ENCODE results near the gene OSCAR.

OSCAR gene

DNA sequence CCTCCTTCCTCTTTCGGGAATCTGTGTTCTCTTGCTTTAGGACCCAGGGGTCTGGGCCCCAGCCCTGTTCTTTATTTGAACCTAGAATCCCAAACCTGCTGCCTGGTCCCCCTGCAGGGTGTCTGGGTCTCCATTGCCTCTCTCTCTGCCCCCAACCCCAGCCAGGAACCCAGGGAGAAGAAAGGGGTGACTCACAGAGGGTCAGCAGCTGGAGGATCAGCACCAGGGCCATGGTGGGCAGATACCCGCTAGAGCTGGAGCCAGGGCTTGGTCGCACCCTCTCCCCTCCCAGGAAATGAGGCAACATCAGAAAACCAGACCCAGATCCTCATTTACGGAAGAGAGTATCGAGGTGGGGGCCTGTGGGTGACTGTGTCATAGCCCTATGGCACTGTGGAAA lies at the start of gene OSCAR:
OSCAR (minus strand) TSS at position 243 of the 400 bp plus-strand sequence; CDS start at position 232, 11 bp downstream.
- no peak for DNase-seq (ENCODE audit: low read depth in 2 of 2, low spot score in 1 of 2)

DNA sequence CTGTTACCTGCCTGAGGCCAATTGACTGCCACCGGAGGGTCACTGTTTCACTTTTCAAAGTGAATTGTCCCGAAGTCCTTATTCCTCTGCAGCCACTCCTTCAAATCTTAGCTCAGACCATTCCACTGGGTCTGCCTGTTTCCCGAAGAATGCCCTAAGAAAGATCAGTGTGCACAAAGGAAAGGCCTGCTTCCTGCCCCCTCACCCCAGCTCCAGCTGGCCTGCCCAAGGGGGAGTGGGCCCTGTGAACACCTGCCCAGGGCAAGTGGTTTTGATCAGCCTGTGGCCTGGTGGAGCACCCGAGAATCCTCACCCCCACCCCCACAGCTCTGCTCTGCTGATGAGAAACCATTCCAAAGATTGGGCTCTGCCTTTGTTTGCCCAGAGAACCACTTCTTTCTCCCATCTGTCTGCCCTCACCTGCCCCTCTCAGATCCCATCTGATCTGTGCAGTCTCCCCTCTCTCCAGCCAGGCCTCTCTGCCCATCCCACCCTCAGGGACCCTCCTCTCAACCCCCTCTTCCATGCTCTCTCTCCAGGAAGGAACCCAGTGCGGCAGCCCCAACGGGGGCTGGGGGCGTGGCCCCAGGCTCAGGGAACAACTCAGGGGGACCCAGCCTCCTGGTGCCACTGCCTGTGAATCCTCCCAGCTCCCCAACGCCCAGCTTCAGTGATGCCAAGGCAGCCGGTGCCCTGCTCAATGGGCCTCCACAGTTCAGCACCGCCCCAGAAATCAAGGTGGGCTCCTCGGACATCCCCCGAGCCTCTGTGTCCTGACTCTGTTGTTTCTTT lies 48.6 kb upstream of the OSCAR start:
- DNase-seq (ENCODE audit: low read depth in 2 of 2, low spot score in 1 of 2) = no peak

DNA sequence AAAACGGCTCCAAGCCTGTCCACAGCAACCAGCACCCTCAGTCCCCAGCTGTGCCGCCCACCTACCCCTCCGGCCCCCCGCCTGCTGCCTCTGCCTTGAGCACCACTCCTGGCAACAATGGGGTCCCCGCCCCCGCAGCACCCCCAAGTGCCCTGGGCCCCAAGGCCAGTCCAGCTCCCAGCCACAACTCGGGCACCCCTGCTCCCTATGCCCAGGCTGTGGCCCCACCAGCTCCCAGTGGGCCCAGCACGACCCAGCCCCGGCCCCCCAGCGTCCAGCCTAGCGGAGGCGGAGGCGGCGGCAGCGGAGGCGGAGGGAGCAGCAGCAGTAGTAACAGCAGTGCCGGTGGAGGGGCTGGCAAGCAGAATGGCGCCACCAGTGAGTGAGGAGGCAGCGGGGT lies 47.6 kb upstream of the OSCAR start:
- DNase-seq (ENCODE audit: low read depth in 2 of 2, low spot score in 1 of 2) = no peak

DNA sequence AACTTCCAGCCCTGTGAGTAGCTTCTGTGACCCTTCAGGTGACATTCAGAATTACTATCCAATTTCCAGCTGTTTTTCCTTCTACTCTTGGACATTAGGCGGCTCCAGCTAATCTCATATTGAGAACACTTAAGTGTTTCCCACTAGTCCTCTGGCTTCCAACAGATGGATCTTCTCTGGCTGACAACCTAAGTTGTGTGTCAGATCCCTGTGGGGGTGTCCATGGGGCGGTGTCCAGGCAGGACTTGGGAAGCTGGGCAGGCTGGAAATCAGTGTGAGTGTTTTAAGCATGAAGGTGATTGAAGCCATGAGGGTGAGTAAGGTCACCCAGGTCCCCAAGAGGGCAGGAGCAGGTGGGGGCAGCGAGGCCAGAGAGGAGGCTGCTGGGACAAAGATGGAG lies 47.1 kb upstream of the OSCAR start:
- DNase-seq (ENCODE audit: low read depth in 2 of 2, low spot score in 1 of 2) = no peak

DNA sequence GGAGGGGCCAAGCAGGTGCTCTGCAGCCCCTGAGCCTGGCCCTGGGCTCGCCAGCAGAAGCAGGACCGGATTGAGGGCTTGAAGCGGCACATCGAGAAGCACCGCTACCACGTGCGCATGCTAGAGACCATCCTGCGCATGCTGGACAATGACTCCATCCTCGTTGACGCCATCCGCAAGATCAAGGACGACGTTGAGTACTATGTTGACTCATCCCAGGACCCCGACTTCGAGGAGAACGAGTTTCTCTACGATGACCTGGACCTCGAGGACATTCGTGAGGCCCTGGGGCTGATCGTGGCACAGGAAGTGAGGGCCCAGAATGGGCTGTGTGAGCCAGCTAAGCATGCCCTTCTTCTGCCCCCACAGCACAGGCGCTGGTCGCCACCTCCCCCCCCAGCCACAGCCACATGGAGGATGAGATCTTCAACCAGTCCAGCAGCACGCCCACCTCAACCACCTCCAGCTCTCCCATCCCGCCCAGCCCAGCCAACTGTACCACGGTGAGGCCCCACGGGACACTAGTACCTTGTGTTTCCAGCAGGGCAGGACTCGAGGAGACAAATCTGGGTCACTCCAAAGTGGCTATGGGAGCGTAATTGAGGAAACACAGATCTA lies 45.0 kb upstream of the OSCAR start:
- DNase-seq (ENCODE audit: low read depth in 2 of 2, low spot score in 1 of 2) = no peak

- no peak for DNase-seq (ENCODE audit: low read depth in 2 of 2, low spot score in 1 of 2)
Observed at GRCh38 chr19:54142166-54142780, 41.7 kb upstream of the OSCAR start.

GRCh38 chr19:54141356-54141755 lies 40.8 kb upstream of the OSCAR start:
- DNase-seq (ENCODE audit: low read depth in 2 of 2, low spot score in 1 of 2) = no peak

DNA sequence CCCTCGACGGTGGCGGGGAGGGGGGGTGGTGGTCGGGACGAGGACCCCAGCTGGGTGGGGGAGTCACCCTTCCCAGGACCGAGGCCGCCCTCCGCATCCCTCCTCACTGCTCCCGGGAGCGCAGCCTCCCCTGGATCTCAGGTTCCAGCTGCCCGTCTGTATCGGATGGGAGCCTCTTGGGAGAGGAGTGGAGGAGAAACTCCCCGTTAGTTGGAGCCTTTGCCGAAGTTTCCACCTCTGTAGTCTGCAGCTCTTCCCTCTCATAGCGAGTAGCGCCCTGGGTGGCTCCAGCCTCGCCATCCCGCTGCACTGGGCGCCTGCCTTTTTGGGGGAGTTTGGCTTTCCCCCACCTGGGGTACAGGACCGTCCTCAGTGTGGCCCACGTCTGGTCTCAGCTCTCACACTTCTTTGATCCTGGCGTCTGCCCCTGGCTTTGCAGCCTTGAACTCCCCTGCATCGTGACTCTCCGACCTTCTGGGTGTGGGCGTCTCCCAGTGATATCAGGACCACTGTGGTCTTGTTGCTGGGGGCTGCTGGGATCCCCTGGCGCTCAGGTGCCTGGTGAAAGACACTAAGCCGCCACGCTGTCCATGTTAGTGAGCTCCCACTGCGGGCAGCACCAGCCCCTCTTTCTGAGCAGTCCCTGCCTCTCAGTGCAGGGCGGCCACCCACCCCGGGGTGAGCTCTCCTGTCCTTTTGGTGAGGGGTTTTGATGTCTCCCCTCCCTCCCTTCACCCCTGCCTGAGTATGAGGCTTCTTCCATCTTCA lies 38.1 kb upstream of the OSCAR start:
- no peak for DNase-seq (ENCODE audit: low read depth in 2 of 2, low spot score in 1 of 2)

GRCh38 chr19:54137699-54138488 lies 37.3 kb upstream of the OSCAR start, which contains the start of gene CNOT3:
CNOT3 (plus strand) TSS chr19:54137762; CDS start chr19:54142979, 5,217 bp downstream.
- no peak for DNase-seq (ENCODE audit: low read depth in 2 of 2, low spot score in 1 of 2)

GRCh38 chr19:54136864-54137698 lies 36.5 kb upstream of the OSCAR start:
- peak; percentile 95 to 99 for DNase-seq (ENCODE audit: low read depth in 2 of 2, low spot score in 1 of 2)

DNA sequence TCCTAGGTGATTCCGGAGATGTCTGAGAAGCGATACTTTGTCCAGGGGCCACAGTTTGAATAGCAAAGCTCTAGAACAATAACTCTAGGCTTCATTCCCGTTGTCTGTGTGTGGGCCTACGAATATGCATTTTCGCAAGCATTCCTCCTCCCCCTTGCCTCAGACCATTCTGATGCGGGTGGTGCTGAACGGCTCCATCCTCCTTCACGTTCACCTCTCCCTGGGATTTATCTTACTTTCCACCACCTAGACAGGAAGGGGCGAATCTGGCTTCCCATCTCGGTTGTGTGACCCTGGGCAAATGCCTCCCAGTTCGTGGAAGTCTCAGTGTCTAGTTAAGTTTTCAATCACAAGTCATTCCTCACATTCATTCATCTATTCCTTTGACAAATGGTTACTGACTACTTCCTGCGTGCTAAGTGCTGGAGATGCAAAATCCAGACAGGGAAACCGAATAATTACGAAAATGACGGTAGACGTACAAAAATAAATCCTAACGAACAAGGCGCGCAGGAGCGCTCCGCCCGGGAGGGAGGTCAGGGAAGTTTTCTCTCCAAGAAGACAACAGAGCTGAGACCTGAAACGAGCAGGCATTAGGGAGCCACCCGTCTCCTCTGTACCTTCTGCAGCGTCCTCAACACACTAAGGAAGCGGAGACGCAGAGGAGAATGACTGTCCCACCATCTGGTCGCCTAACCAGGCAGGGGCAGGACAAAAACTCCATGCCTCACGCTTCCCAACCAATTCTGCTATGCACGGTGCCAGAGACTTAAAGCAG lies 35.7 kb upstream of the OSCAR start:
- DNase-seq (ENCODE audit: low read depth in 2 of 2, low spot score in 1 of 2) = no peak

GRCh38 chr19:54133957-54134590 lies 33.5 kb upstream of the OSCAR start:
- DNase-seq (ENCODE audit: low read depth in 2 of 2, low spot score in 1 of 2) = no peak

- no peak for DNase-seq (ENCODE audit: low read depth in 2 of 2, low spot score in 1 of 2)
Observed at GRCh38 chr19:54133312-54133956, 32.8 kb upstream of the OSCAR start.

- no peak for DNase-seq (ENCODE audit: low read depth in 2 of 2, low spot score in 1 of 2)
Observed at GRCh38 chr19:54129617-54129996, 29.0 kb upstream of the OSCAR start.

DNA sequence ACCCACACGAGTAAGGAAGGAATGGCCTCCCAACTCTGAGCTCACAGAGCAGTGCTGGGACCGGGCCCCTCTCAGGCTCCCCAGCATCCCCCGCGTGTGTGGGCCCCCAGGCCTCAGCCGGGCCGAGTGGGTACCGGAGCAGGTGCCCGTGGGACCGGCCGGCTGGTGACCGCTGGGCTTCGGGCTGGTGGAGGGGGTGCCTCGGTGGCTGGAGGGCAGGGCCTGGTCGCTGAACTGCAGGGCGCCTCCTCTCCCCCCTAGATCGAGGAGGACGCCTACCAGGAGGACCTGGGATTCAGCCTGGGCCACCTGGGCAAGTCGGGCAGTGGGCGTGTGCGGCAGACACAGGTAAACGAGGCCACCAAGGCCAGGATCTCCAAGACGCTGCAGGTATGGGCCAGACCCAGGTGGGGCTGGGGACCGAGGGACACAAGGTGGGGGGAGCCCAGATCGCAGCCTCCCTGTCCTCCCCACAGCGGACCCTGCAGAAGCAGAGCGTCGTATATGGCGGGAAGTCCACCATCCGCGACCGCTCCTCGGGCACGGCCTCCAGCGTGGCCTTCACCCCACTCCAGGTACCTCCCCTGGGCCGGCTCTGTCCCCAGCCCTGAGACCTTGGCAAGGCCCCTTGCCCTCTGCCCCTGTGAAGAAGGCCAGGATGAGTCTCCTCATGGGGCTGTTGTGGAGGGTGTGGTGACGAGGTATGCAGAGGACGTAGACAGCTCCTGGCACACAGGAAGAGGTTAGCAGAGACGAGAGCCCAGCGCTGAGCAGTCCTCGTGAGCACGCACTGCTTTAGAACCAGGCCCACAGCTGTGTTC lies 28.4 kb upstream of the OSCAR start:
- DNase-seq (ENCODE audit: low read depth in 2 of 2, low spot score in 1 of 2) = no peak

- DNase-seq (ENCODE audit: low read depth in 2 of 2, low spot score in 1 of 2) = no peak
Observed at GRCh38 chr19:54128441-54128725, 27.8 kb upstream of the OSCAR start.

DNA sequence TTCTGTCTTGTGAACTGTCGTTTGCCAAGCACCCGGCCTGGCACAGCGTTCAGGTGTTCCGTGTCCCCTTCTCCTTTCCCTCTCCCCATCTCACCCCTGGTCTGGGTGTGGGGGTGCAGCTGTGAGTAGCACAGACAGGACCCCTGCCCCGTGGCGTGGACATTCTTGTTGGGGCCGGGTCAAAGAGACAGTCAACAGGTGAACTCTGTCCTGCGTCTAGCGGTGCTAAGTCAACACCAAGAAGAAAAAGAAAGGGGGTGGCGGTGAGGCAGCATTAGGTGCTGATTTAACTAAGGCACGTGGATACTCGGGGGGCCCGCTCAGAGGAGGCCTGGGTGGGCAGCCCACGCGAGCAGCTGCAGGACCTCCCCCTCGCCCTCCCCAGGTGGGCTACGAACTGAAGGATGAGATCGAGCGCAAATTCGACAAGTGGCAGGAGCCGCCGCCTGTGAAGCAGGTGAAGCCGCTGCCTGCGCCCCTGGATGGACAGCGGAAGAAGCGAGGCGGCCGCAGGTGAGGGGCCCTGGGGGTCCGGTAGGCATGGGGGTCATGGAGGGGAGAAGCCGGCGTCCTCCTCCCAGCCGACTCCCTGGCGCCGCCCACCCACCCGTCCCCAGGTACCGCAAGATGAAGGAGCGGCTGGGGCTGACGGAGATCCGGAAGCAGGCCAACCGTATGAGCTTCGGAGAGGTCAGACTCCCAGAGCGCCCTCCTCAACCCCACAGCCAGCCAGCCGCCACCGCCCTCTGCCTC lies 27.3 kb upstream of the OSCAR start:
- no peak for DNase-seq (ENCODE audit: low read depth in 2 of 2, low spot score in 1 of 2)

Measured in stimulated activated CD8-positive, alpha-beta memory T cell treated with anti-CD3 and anti-CD28 coated beads, Interleukin-4, amount 100 ng/mL, for 4 hours (primary cell).